Measurements from ENCODE around the gene ATG5.

ATG5 gene

DNA sequence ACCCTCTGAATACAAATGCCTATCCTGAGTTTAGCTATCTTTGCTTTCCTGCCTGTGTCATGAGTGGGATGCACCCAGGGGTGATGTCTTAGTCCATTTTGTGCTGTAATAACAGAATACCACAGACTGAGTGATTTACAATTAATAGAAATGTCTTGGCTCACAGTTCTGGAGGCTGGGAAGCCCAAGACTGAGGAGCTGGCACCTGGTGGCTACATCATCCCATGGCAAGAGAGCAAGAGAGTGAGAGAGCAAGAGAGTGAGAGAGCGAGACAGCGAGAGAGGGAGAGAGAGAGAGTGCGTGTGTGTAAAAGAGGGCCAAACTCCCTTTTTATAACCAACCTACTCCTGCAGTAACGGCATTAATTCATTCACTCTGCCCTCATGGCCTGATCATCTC lies 162.6 kb downstream of the ATG5 start:
- no peak for TF ChIP-seq ZFX (IDR thresholded peaks at IDR 0.05; ENCODE audit: borderline replicate concordance)
- TF ChIP-seq, protein P1, sequence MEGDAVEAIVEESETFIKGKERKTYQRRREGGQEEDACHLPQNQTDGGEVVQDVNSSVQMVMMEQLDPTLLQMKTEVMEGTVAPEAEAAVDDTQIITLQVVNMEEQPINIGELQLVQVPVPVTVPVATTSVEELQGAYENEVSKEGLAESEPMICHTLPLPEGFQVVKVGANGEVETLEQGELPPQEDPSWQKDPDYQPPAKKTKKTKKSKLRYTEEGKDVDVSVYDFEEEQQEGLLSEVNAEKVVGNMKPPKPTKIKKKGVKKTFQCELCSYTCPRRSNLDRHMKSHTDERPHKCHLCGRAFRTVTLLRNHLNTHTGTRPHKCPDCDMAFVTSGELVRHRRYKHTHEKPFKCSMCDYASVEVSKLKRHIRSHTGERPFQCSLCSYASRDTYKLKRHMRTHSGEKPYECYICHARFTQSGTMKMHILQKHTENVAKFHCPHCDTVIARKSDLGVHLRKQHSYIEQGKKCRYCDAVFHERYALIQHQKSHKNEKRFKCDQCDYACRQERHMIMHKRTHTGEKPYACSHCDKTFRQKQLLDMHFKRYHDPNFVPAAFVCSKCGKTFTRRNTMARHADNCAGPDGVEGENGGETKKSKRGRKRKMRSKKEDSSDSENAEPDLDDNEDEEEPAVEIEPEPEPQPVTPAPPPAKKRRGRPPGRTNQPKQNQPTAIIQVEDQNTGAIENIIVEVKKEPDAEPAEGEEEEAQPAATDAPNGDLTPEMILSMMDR (IDR thresholded peaks at IDR 0.05) = no peak
- H3K27ac ChIP-seq = no peak overlapping the region

DNA sequence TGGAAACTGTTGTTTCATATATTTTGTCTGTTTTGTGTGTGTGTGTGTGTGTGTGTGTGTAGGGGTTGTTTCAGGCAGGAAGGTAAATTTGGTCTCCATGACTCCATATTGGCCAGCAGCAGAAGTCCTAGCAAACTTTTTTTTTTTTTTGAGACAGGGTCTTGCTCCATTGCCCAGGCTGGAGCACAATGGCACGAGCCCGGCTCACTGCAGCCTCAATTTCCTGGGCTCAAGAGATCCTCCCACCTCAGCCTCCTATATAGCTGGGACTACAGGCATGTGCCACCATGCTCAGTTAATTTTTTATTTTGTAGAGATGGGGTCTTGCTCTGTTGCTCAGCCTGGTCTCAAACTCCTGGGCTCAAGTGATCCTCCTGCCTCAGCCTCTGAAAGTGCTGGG lies 163.7 kb downstream of the ATG5 start:
- no peak for TF ChIP-seq ZFX (IDR thresholded peaks at IDR 0.05; ENCODE audit: borderline replicate concordance)
- TF ChIP-seq, protein P1 (IDR thresholded peaks at IDR 0.05) = no peak
- no peak overlapping the region for H3K27ac ChIP-seq

DNA sequence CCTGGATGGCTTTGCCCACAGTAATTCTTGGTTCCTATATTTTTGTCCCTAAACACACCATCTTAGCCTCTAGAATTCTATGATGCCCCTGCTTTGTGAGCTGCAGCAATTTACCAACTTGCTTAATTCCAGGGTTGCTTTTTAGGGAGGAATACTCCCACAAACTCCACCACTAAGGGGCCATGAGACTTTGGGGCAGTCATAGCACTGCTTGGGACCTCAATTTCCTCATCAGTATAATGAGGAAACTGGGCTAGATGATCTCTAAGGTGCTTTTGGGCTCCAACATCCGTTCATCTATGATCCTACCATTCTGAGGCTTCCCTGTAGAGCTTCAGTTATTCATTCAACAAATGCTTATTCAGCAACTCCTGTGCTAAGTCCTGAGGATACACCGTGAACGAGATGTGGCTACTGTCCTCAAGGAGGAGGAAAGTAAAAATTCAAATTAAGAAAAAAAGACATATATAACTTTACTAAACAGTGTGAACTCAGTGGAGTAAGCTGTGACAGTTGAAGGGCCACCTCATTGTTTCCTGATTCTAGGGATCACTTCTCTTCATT lies 164.2 kb downstream of the ATG5 start:
- no peak for TF ChIP-seq ZFX (IDR thresholded peaks at IDR 0.05; ENCODE audit: borderline replicate concordance)
- TF ChIP-seq, protein P1 (IDR thresholded peaks at IDR 0.05) = no peak
- no peak overlapping the region for H3K27ac ChIP-seq

DNA sequence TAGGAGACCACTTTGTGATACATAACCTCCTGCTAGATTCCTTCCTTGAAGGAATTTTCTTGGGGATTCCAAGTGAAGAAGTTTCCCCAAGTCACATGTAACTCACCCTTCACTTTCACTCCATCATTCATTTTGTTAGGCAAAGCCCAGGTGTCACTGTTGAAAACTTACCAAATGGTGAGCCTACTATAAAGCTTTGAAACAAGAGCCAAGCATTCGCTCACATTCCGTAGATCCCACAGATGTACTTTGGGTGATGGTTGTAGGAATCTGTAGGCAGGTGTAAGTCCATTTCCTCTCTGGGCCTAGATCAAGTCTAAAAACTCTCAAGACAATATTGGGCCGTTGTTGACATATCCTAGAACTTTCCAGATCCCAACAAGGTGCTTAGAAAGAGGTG lies 165.4 kb downstream of the ATG5 start:
- TF ChIP-seq, protein P1 (IDR thresholded peaks at IDR 0.05) = no peak
- no peak for TF ChIP-seq ZFX (IDR thresholded peaks at IDR 0.05; ENCODE audit: borderline replicate concordance)
- no peak overlapping the region for H3K27ac ChIP-seq

DNA sequence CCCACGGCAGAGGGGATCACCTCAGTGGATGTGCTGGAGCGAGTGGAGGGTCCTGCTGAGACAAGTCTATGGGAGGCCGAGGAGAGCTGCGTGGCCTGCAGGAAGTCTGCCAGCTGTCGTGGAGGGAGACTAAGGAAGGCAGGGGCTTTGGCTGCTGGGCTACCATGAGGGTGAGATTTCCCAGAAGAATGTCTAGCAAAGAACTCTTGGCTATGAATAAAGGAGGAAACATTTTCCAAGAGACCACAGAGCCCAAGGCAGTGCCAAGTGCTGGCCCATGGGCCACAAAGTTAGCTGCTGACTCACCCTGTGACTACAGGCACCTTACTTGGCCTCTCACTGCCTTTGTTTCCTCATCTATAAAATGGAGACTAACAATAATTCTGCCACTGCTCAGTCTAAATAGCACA lies 166.0 kb downstream of the ATG5 start:
- TF ChIP-seq, protein P1 (IDR thresholded peaks at IDR 0.05) = no peak
- TF ChIP-seq ZFX (IDR thresholded peaks at IDR 0.05; ENCODE audit: borderline replicate concordance) = no peak
- H3K27ac ChIP-seq = no peak overlapping the region

DNA sequence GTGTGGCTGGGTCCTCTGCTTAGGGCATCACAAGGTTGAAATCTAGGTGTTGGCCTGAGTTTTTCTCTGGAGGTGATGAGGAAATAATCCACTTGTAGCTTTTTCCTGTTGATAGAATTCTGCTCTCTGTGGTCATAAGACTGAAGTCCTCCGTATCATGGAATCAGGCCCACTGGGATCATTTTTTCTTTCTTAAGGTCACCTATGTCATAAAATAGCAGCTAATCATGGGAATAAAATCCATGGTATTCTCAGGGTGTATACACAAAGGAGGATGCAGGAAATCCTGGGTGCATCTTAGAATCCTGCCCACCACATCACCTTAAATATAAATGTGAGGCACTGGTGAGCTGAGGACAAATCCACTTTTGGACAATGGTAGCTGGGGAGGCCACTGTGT lies 166.7 kb downstream of the ATG5 start:
- TF ChIP-seq ZFX (IDR thresholded peaks at IDR 0.05; ENCODE audit: borderline replicate concordance) = no peak
- TF ChIP-seq, protein P1 (IDR thresholded peaks at IDR 0.05) = no peak
- no peak overlapping the region for H3K27ac ChIP-seq

DNA sequence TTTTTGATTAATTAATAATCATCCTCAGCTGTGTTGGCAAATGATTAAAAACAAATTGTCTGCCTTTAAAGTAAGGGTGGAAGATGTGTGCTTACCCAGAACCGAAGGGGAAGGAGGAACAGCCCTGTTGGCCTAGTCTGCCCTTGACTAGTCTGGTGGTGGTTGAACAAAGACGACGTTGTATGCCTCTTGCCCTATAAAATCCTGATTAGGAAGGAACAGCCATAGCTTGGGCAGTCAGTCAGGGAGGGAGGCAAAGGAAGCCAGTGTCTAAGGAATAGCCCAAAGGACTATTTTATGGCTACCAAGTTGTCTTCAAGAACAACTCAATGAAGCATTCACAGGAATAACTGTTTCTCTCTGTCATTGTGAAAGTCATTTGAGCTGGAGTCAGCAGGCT lies 168.7 kb downstream of the ATG5 start:
- no peak overlapping the region for H3K27ac ChIP-seq
- TF ChIP-seq ZFX (IDR thresholded peaks at IDR 0.05; ENCODE audit: borderline replicate concordance) = no peak
- TF ChIP-seq, protein P1 (IDR thresholded peaks at IDR 0.05) = no peak
